H1 (cell line): ENCODE results near the gene APH1B. TPM values are rescaled to one million over a fixed set of nuclear protein-coding genes. Genes with fewer than 3 reads are reported as not detected.

Source experiments
- CTCF ChIA-PET: fragments of 300-600 bp; sonication (Branson Sonifier 250); formaldehyde crosslinking; loops from one replicate; lab custom pipeline; 2021; ENCODE audit not compliant: partially characterized antibody; lab: Charles Lee
- POLR2A ChIA-PET: fragments of 300-600 bp; sonication (Branson Sonifier 250); formaldehyde crosslinking; loops from one replicate; lab custom pipeline; 2021; ENCODE audit warnings: inconsistent platforms; ENCODE audit not compliant: partially characterized antibody; lab: Charles Lee
- DNase-seq, 2 experiments: peaks; one replicate each; pipeline versions ENCODE4 v3.0.0 to v3.0.0-alpha.2; 2010 to 2022; ENCODE audit warnings: low spot score in 2 of 2, low read depth in 1 of 2, mixed read lengths in 1 of 2
- FAIRE-seq: peaks from 2 replicates; lab custom pipeline; 2011; peaks lifted over from hg19 to GRCh38; lab: Jason Lieb, UNC
- H2AFZ ChIP-seq: 2 replicates; pipeline ENCODE4 v1.8.1; 2012; ENCODE audit warnings: low read length, inconsistent platforms
- H2AK5ac ChIP-seq: 2 replicates; pipeline ENCODE4 v1.6.1; 2013; ENCODE audit warnings: low read depth, low read length
- H2BK120ac ChIP-seq: replicated peaks from 2 replicates; pipeline ENCODE3; 2013; ENCODE audit warnings: low read depth, low read length, inconsistent platforms
- H2BK12ac ChIP-seq: 2 replicates; pipeline ENCODE4 v1.6.1; 2013; ENCODE audit warnings: low read depth, low read length
- H2BK15ac ChIP-seq: 2 replicates; pipeline ENCODE4 v1.6.1; 2013; ENCODE audit warnings: low read length
- H2BK20ac ChIP-seq: 2 replicates; pipeline ENCODE4 v1.6.1; 2013; ENCODE audit warnings: low read length
- H2BK5ac ChIP-seq: 2 replicates; pipeline ENCODE4 v1.6.1; 2013; ENCODE audit warnings: low read depth, low read length
- H3K14ac ChIP-seq: 2 replicates; pipeline ENCODE4 v1.6.1; 2013; ENCODE audit warnings: inconsistent platforms; ENCODE audit not compliant: insufficient read length
- H3K18ac ChIP-seq: 2 replicates; pipeline ENCODE4 v1.6.1; 2013; ENCODE audit warnings: low read length; ENCODE audit errors: extremely low read depth
- H3K23ac ChIP-seq: 2 replicates; pipeline ENCODE4 v1.6.1; 2013; ENCODE audit warnings: inconsistent platforms; ENCODE audit not compliant: insufficient read length
- H3K23me2 ChIP-seq: 2 replicates; pipeline ENCODE4 v1.6.1; 2013; ENCODE audit warnings: low read depth, low read length
- H3K27ac ChIP-seq: 2 replicates; pipeline ENCODE4 v1.6.1; 2011; ENCODE audit warnings: low read depth, low read length, inconsistent platforms
- H3K27me3 ChIP-seq, 4 experiments: replicated peaks in 1 of 4; 1 replicate in 1 of 4; 2 replicates in 3 of 4; pipeline versions ENCODE4 v1.6.1 to v1.8.1; 2011 to 2013; ENCODE audit warnings: low read length in 3 of 4, mild to moderate bottlenecking in 3 of 4, inconsistent platforms in 2 of 4, mixed read lengths in 2 of 4, moderate library complexity in 1 of 4; ENCODE audit not compliant: control insufficient read depth in 3 of 4, insufficient read depth in 3 of 4; ENCODE audit errors: extremely low read depth in 1 of 4
- H3K36me3 ChIP-seq, 4 experiments: 2 replicates each; pipeline versions ENCODE4 v1.6.1 to v1.8.1; 2011 to 2013; ENCODE audit warnings: mild to moderate bottlenecking in 4 of 4, low read length in 3 of 4, moderate library complexity in 2 of 4, control low read depth in 1 of 4, inconsistent platforms in 1 of 4; ENCODE audit not compliant: insufficient read depth in 4 of 4, control insufficient read depth in 2 of 4
- H3K4ac ChIP-seq: replicated peaks from 2 replicates; pipeline ENCODE3; 2013; ENCODE audit warnings: low read length, low read depth, mixed read lengths, inconsistent platforms; ENCODE audit not compliant: insufficient read length
- H3K4me1 ChIP-seq, 4 experiments: replicated peaks in 1 of 4; 1 replicate in 1 of 4; 2 replicates in 3 of 4; pipeline versions ENCODE4 v1.6.1 to v1.8.1; 2011 to 2013; ENCODE audit warnings: low read length in 3 of 4, inconsistent platforms in 2 of 4, mixed read lengths in 1 of 4; ENCODE audit not compliant: insufficient read depth in 4 of 4, control insufficient read depth in 3 of 4
- H3K4me2 ChIP-seq, 2 experiments: 2 replicates each; pipeline versions ENCODE4 v1.6.1 to v1.8.1; 2011 to 2013; ENCODE audit warnings: low read depth in 2 of 2, low read length in 2 of 2, control low read depth in 1 of 2, inconsistent platforms in 1 of 2, mild to moderate bottlenecking in 1 of 2; ENCODE audit not compliant: insufficient read depth in 1 of 2
- H3K4me3 ChIP-seq, 4 experiments: fragments of 200-600, 300-600 bp in 1 of 4; sonication (generic), shearing (Covaris generic), sonication (Bioruptor Twin) in 1 of 4; 2 replicates each; pipeline versions ENCODE4 v1.5.1 to v1.8.1; 2011 to 2016; ENCODE audit warnings: low read length in 4 of 4, low read depth in 3 of 4, control low read depth in 2 of 4, inconsistent platforms in 2 of 4, mild to moderate bottlenecking in 2 of 4, mixed read lengths in 1 of 4, moderate library complexity in 1 of 4; ENCODE audit not compliant: insufficient read depth in 2 of 4; ENCODE audit errors: extremely low read depth in 1 of 4
- H3K56ac ChIP-seq: replicated peaks from 2 replicates; pipeline ENCODE3; 2013; ENCODE audit warnings: low read depth, mild to moderate bottlenecking, mixed read lengths, low read length, inconsistent platforms; ENCODE audit not compliant: insufficient read length
- H3K79me1 ChIP-seq: 2 replicates; pipeline ENCODE4 v1.6.1; 2013; ENCODE audit warnings: low read depth, low read length, control low read depth
- H3K79me2 ChIP-seq, 2 experiments: 2 replicates each; pipeline versions ENCODE4 v1.6.1 to v1.8.1; 2012 to 2013; ENCODE audit warnings: low read length in 2 of 2, mild to moderate bottlenecking in 2 of 2, inconsistent platforms in 1 of 2; ENCODE audit not compliant: insufficient read depth in 2 of 2, control insufficient read depth in 1 of 2
- H3K9ac ChIP-seq, 4 experiments: replicated peaks in 1 of 4; 1 replicate in 1 of 4; 2 replicates in 3 of 4; pipeline versions ENCODE4 v1.6.1 to v1.8.1; 2011 to 2013; ENCODE audit warnings: low read depth in 3 of 4, low read length in 3 of 4, control low read depth in 2 of 4, mild to moderate bottlenecking in 2 of 4, moderate library complexity in 2 of 4, inconsistent platforms in 1 of 4; ENCODE audit errors: extremely low read depth in 1 of 4
- H3K9me3 ChIP-seq, 2 experiments: 2 replicates each; pipeline versions ENCODE4 v1.6.1 to v1.8.1; 2012 to 2013; ENCODE audit warnings: mild to moderate bottlenecking in 2 of 2, moderate library complexity in 2 of 2, control low read depth in 1 of 2, inconsistent platforms in 1 of 2, low read depth in 1 of 2, low read length in 1 of 2, mixed read lengths in 1 of 2; ENCODE audit not compliant: insufficient read depth in 2 of 2
- H4K20me1 ChIP-seq, 2 experiments: replicated peaks in 1 of 2; 2 replicates each; pipeline versions ENCODE3 to v1.8.1; 2011 to 2013; ENCODE audit warnings: inconsistent platforms in 2 of 2, low read length in 2 of 2, mild to moderate bottlenecking in 1 of 2; ENCODE audit not compliant: insufficient read depth in 2 of 2, control insufficient read depth in 1 of 2
- H4K5ac ChIP-seq: 2 replicates; pipeline ENCODE4 v1.6.1; 2013; ENCODE audit warnings: low read length, low read depth, mixed read lengths, inconsistent platforms; ENCODE audit not compliant: insufficient read length
- H4K8ac ChIP-seq: 2 replicates; pipeline ENCODE4 v1.8.0; 2013; ENCODE audit warnings: mild to moderate bottlenecking, moderate library complexity, low read length, inconsistent platforms; ENCODE audit not compliant: insufficient read depth; ENCODE audit errors: extremely low read depth
- H4K91ac ChIP-seq: replicated peaks from 2 replicates; pipeline ENCODE3; 2013; ENCODE audit warnings: low read length, mixed read lengths, inconsistent platforms; ENCODE audit not compliant: insufficient read length
- HDAC2 ChIP-seq, 2 experiments: fragments of 300-600 bp in 1 of 2; sonication (generic) in 1 of 2; IDR thresholded peaks; 2 replicates each; pipeline ENCODE4 v1.6.1; 2011 to 2012; ENCODE audit warnings: low read depth in 2 of 2, low read length in 2 of 2, mild to moderate bottlenecking in 2 of 2, moderate library complexity in 2 of 2, borderline replicate concordance in 1 of 2, inconsistent platforms in 1 of 2
- HDAC6 ChIP-seq: IDR thresholded peaks from one replicate; pipeline ENCODE4 v1.7.1; 2012; ENCODE audit warnings: low read depth, mild to moderate bottlenecking, inconsistent platforms, low read length, moderate library complexity
- POLR2A ChIP-seq, 2 experiments: IDR thresholded peaks; 1 replicate in 1 of 2; 2 replicates in 1 of 2; pipeline ENCODE4 v1.6.1; 2011; ENCODE audit warnings: low read depth in 2 of 2, low read length in 2 of 2, mild to moderate bottlenecking in 2 of 2; ENCODE audit errors: control extremely low read depth in 1 of 2
- RXRA ChIP-seq: IDR thresholded peaks from 2 replicates; pipeline ENCODE4 v1.6.1; 2011; ENCODE audit warnings: low read depth, mild to moderate bottlenecking, low read length, moderate library complexity; ENCODE audit not compliant: insufficient read depth
- SIRT6 ChIP-seq: IDR thresholded peaks from one replicate; pipeline ENCODE4 v1.7.1; 2012; ENCODE audit warnings: low read length, inconsistent platforms
- WGBS, 2 experiments: shearing (Covaris generic) in 1 of 2; methylation state at CpG; one replicate each; pipeline versions ENCODE4 v1.1.6 to v1.1.7; 2013 to 2015; ENCODE audit warnings: low lambda C conversion rate in 2 of 2, mixed read lengths in 2 of 2, inconsistent platforms in 1 of 2, low coverage in 1 of 2, missing lambda C conversion rate in 1 of 2; ENCODE audit not compliant: insufficient replicate concordance in 2 of 2, insufficient coverage in 1 of 2, insufficient read length in 1 of 2; ENCODE audit errors: extremely low coverage in 1 of 2, missing lambda C conversion rate in 1 of 2; 5-methylcytosine and 5-hydroxymethylcytosine counted together
- polyA plus RNA-seq, 7 experiments: library from polyadenylated mRNA; depleted of rRNA in 3 of 7; stranded (reverse) in 5 of 7; unstranded in 2 of 7; fragments of >200 nt in 5 of 7; fragments of 200-250 nt in 2 of 7; gene quantifications; 1 replicate in 5 of 7; 2 replicates in 1 of 7; 4 replicates in 1 of 7; pipeline versions ENCODE4 v1.2.1 to v1.2.3, GENCODE V29; 2011 to 2013; ENCODE audit warnings: missing spikeins in 2 of 7, mixed read lengths in 2 of 7
- total RNA-seq: library from RNA; stranded (reverse); fragmentation: NEBNext Ultra II Directional; extraction: Animal tissue kit (Norgen Biotek cat#: 25700); gene quantifications from 2 replicates; pipeline ENCODE4 v1.2.1, GENCODE V29; 2021

Gene APH1B
- total and polyA plus RNA-seq, 2 of the 8 experiments (the other 6 are each of a cell fraction or from before 2014, with no cell fraction given): 11.5 to 22.9 TPM

GRCh38 chr15:63231206-63231605, 46.2 kb upstream of the APH1B start:
- Histone ChIP-seq H3K23ac (no peak overlapping the region), H4K5ac (no peak overlapping the region), H3K27me3 (no peaks in the 10 kb centered on the region), H3K36me3 (no peaks in the 10 kb centered on the region), H4K8ac (no peak overlapping the region), H3K4me3 (no peak overlapping the region), H2AFZ (no peak overlapping the region), H3K27ac (no peak overlapping the region), H2BK12ac (no peak overlapping the region), H2BK15ac (no peak overlapping the region), H3K79me1 (no peaks in the 10 kb centered on the region), H2BK120ac (no peak overlapping the region), H3K9ac (no peak overlapping the region), H3K79me2 (peaks cover 0 to 2% of the 10 kb centered on the region in 2 experiments; a peak in 1 of 4 replicates), H2BK5ac (no peak overlapping the region), H3K4ac (no peak overlapping the region), H3K23me2 (no peaks in the 10 kb centered on the region), H4K20me1 (no peaks in the 10 kb centered on the region), H4K91ac (no peak overlapping the region), H3K4me1 (no peaks in the 10 kb centered on the region), H2BK20ac (no peak overlapping the region), H3K9me3 (no peaks in the 10 kb centered on the region), H3K4me2 (no peak overlapping the region), H3K18ac (no peak overlapping the region), H3K56ac (no peak overlapping the region), H3K14ac (no peak overlapping the region), H2AK5ac (no peak overlapping the region)
- WGBS, 2 experiments: 89% methylated on average over 3 of the region's 3 CpGs; no CpG with 5 or more reads in 1 of the 2 experiments
- CTCF ChIA-PET: interaction anchor here (0.6 to 1.2 kb wide), 4 partner anchors 46 to 695 kb away, joined by 3 read pairs; no protein-coding TSS in a partner anchor
- no peak for TF ChIP-seq RXRA
- TF ChIP-seq HDAC2 (IDR thresholded peaks at IDR 0.05; ENCODE audit: borderline replicate concordance in 1 of 2, low read depth in 2 of 2, low read length in 2 of 2): no peak
- TF ChIP-seq HDAC6: no peak
- no peak for TF ChIP-seq SIRT6
- no peak for TF ChIP-seq POLR2A (IDR thresholded peaks at IDR 0.05; ENCODE audit: control extremely low read depth in 1 of 2, low read depth in 2 of 2, low read length in 2 of 2)
- POLR2A ChIA-PET: no interaction called here
- FAIRE-seq (no peak), DNase-seq (no peak)
